ENCODE data around the gene RAB37. TPM values are rescaled to one million over a fixed set of nuclear protein-coding genes. Genes with fewer than 3 reads are reported as not detected.

The RAB37 gene
- polyA plus RNA-seq, 1 experiment = 0.21 TPM

DNA sequence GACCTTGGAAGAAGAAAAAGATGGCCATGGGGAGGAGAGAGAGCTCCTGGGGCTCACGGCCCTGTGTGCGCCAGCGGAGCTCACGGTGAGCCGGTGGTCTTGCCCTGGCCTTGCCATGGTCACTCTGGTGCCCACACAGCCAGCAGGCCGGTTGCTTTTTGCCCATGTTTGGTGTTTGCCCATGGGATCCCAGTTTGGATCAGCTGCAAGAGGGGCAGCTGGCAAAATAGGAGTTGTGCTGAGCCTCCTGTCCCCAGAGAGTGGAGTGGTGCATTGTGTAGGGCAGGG is 12.9 kb downstream of the RAB37 start:
- no peaks in the 10 kb centered on the region; the same call in 1 of the 2 replicates for H3K9me3 ChIP-seq (ENCODE audit: control insufficient read depth, insufficient read depth, low read length)
- DNase-seq (ENCODE audit: low read depth, low spot score) = no peak
- ChIA-PET POLR2A (no interaction called here), CTCF (interaction anchor here (0.8 to 2.0 kb wide), 5 partner anchors 10 to 113 kb away, joined by 4 to 9 read pairs (median 4); no protein-coding TSS in a partner anchor)
- peaks cover 4% of the 10 kb centered on the region for H3K27me3 ChIP-seq (ENCODE audit: control insufficient read depth, insufficient read depth, low read length)
- no peak for TF ChIP-seq CTCF (IDR thresholded peaks at IDR 0.05; ENCODE audit: low read depth, low read length)
- peak overlapping the region; percentile 70 for H3K4me3 ChIP-seq (ENCODE audit: low read depth, low read length)
- no peak overlapping the region for H3K27ac ChIP-seq (ENCODE audit: low read depth, low read length)

GRCh38 chr17:74750327-74751069 is 13.4 kb downstream of the RAB37 start:
- ChIA-PET POLR2A (no interaction called here), CTCF (interaction anchor here (0.8 to 2.0 kb wide), 5 partner anchors 10 to 112 kb away, joined by 4 to 9 read pairs (median 4); no protein-coding TSS in a partner anchor)
- Histone ChIP-seq H3K27ac (ENCODE audit: low read depth, low read length) (no peak overlapping the region), H3K27me3 (ENCODE audit: control insufficient read depth, insufficient read depth, low read length) (peaks cover 4% of the 10 kb centered on the region), H3K4me3 (ENCODE audit: low read depth, low read length) (peak overlapping the region; percentile 70), H3K9me3 (ENCODE audit: control insufficient read depth, insufficient read depth, low read length) (no peaks in the 10 kb centered on the region; the same call in 1 of the 2 replicates)
- no peak for TF ChIP-seq CTCF (IDR thresholded peaks at IDR 0.05; ENCODE audit: low read depth, low read length)
- DNase-seq (ENCODE audit: low read depth, low spot score) = no peak

DNA sequence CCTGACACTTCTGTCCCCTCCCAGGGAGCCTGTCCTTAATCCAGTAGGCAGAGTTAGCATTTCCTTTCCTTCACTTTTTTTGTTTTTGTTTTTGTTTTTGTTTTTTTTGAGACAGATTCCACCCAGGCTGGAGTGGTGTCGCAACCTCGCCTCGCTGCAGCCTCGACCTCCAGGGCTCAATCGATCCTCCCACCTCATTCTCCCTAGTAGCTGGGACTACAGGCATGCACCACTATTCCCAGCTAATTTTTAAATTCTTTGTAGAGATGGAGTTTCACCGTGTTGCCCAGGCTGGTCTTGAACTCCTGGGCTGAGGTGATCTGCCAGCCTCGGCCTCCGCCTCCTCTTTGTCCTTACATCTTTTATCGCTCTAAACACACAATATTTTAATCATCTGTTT is 15.4 kb downstream of the RAB37 start:
- H3K4me3 ChIP-seq (ENCODE audit: low read depth, low read length) = no peak overlapping the region
- POLR2A ChIA-PET = interaction anchor here (1.2 kb wide), 1 partner anchor 24 kb away, joined by 3 read pairs; the partner anchor contains the start of gene NAT9
- TF ChIP-seq CTCF (IDR thresholded peaks at IDR 0.05; ENCODE audit: low read depth, low read length) = no peak
- H3K9me3 ChIP-seq (ENCODE audit: control insufficient read depth, insufficient read depth, low read length) = no peaks in the 10 kb centered on the region; the same call in 1 of the 2 replicates
- H3K27ac ChIP-seq (ENCODE audit: low read depth, low read length) = no peak overlapping the region
- no peak for DNase-seq (ENCODE audit: low read depth, low spot score)
- CTCF ChIA-PET = interaction anchor here (1.0 kb wide), 1 partner anchor 8 kb away, joined by 3 read pairs; no protein-coding TSS in a partner anchor
- peaks cover 4% of the 10 kb centered on the region for H3K27me3 ChIP-seq (ENCODE audit: control insufficient read depth, insufficient read depth, low read length)

- POLR2A ChIA-PET = interaction anchor here (1.2 kb wide), 1 partner anchor 23 kb away, joined by 3 read pairs; the partner anchor contains the start of gene NAT9
- Histone ChIP-seq H3K27me3 (ENCODE audit: control insufficient read depth, insufficient read depth, low read length) (peaks cover 4% of the 10 kb centered on the region), H3K4me3 (ENCODE audit: low read depth, low read length) (no peak overlapping the region), H3K9me3 (ENCODE audit: control insufficient read depth, insufficient read depth, low read length) (no peaks in the 10 kb centered on the region; the same call in 1 of the 2 replicates), H3K27ac (ENCODE audit: low read depth, low read length) (no peak overlapping the region)
- no peak for DNase-seq (ENCODE audit: low read depth, low spot score)
- TF ChIP-seq CTCF (IDR thresholded peaks at IDR 0.05; ENCODE audit: low read depth, low read length) = no peak
- CTCF ChIA-PET = interaction anchor here (0.6 to 1.0 kb wide), 2 partner anchors 9 to 18 kb away, joined by 3 read pairs; no protein-coding TSS in a partner anchor
Observed at GRCh38 chr17:74752822-74753401, 15.9 kb downstream of the RAB37 start.

DNA sequence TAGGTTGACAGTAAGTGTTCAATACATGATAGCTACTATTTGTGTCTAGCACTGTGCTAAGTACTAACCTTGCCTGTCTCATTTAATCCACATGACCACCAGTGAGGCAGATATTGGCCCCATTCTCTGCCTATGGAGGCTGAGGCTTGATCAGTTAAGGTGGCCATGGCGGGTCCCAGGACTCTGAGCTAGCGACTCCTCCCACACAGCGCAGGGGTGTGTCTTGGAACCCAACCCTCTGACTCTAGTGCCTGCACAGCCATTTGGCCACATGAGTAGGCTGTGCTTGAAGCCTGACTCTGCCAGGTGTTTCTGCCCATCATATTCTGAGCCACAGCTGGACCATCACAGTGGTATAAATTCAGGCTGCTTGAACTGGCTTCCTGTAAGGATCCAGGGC is 17.8 kb downstream of the RAB37 start:
- no peak for TF ChIP-seq CTCF (IDR thresholded peaks at IDR 0.05; ENCODE audit: low read depth, low read length)
- ChIA-PET CTCF (interaction anchor here (0.9 kb wide), 1 partner anchor 36 kb away, joined by 4 read pairs; no protein-coding TSS in a partner anchor), POLR2A (no interaction called here)
- no peak for DNase-seq (ENCODE audit: low read depth, low spot score)
- Histone ChIP-seq H3K27me3 (ENCODE audit: control insufficient read depth, insufficient read depth, low read length) (no peaks in the 10 kb centered on the region), H3K9me3 (ENCODE audit: control insufficient read depth, insufficient read depth, low read length) (no peaks in the 10 kb centered on the region; the same call in 1 of the 2 replicates), H3K4me3 (ENCODE audit: low read depth, low read length) (no peak overlapping the region), H3K27ac (ENCODE audit: low read depth, low read length) (no peak overlapping the region)
